Activated B cell treated with CpG ODN at 0.5 μM for 24 hours (primary cell): ENCODE measurements around the gene OR51G2. TPM values are rescaled to one million over a fixed set of nuclear protein-coding genes. Genes with fewer than 3 reads are reported as not detected.

Source experiments
- ATAC-seq: fragments of 200-7000 bp; cut with Tn5 transposase; one replicate; pipeline ENCODE4 v1.10.0; 2021; ENCODE audit warnings: low read depth, mild to moderate bottlenecking, moderate library complexity
- CTCF ChIA-PET: fragments of 350-600 bp; sonication (Branson Sonifier 250); formaldehyde crosslinking; loops from one replicate; lab custom pipeline; 2021; ENCODE audit warnings: antibody characterized with exemption; lab: Charles Lee
- POLR2A ChIA-PET: fragments of 350-600 bp; sonication (Branson Sonifier 250); formaldehyde crosslinking; loops from one replicate; lab custom pipeline; 2021; ENCODE audit warnings: antibody characterized with exemption; lab: Charles Lee
- DNase-seq: peaks from one replicate; pipeline ENCODE4 v3.0.0; 2022
- H3K27ac Mint-ChIP-seq: one replicate; pipeline ENCODE4 v1.8.0; 2020; ENCODE audit warnings: mixed read lengths
- H3K27me3 Mint-ChIP-seq: one replicate; pipeline ENCODE4 v1.8.0; 2021; ENCODE audit warnings: mixed read lengths
- H3K36me3 Mint-ChIP-seq: one replicate; pipeline ENCODE4 v1.8.0; 2021; ENCODE audit warnings: low read depth, mixed read lengths
- H3K4me1 Mint-ChIP-seq: one replicate; pipeline ENCODE4 v1.8.0; 2021; ENCODE audit warnings: mixed read lengths
- H3K4me3 Mint-ChIP-seq: one replicate; pipeline ENCODE4 v1.8.0; 2020; ENCODE audit warnings: mild to moderate bottlenecking, mixed read lengths
- H3K9me3 Mint-ChIP-seq: one replicate; pipeline ENCODE4 v1.8.0; 2020; ENCODE audit warnings: mixed read lengths
- CTCF ChIP-seq: fragments of 200-600 bp; IDR thresholded peaks from one replicate; pipeline ENCODE4 v1.8.0; 2022; ENCODE audit warnings: antibody characterized with exemption, mild to moderate bottlenecking
- intact Hi-C: fragments of 100-400 bp; cut with micrococcal nuclease; formaldehyde crosslinking; loops from one replicate; pipeline ENCODE4 v1.15.1; 2024
- total RNA-seq: library from RNA; stranded (reverse); gene quantifications from 2 replicates; pipeline ENCODE4 v1.2.3, GENCODE V29; 2022

OR51G2 gene
- total RNA-seq, 1 donor from 2014 or later: not detected

GRCh38 chr11:4921796-4922195 lies 2.6 kb upstream of the OR51G2 start:
- H3K9me3 Mint-ChIP-seq: no peaks in the 10 kb centered on the region
- no peak overlapping the region for H3K4me3 Mint-ChIP-seq
- DNase-seq: no peak
- H3K27ac Mint-ChIP-seq: no peak overlapping the region
- intact Hi-C loops: no loop called here
- ChIA-PET POLR2A (no interaction called here), CTCF (no interaction called here)
- no peaks in the 10 kb centered on the region for H3K27me3 Mint-ChIP-seq
- H3K4me1 Mint-ChIP-seq: no peaks in the 10 kb centered on the region
- no peak for ATAC-seq
- no peaks in the 10 kb centered on the region for H3K36me3 Mint-ChIP-seq
- no peak for TF ChIP-seq CTCF

- intact Hi-C loops: no loop called here
- no peak for ATAC-seq
- ChIA-PET POLR2A (no interaction called here), CTCF (no interaction called here)
- Mint-ChIP-seq H3K4me3 (no peak overlapping the region), H3K36me3 (no peaks in the 10 kb centered on the region), H3K4me1 (no peaks in the 10 kb centered on the region), H3K9me3 (no peaks in the 10 kb centered on the region), H3K27me3 (no peaks in the 10 kb centered on the region), H3K27ac (no peak overlapping the region)
- no peak for DNase-seq
- TF ChIP-seq CTCF: no peak
These were observed 2.6 kb downstream of the OR51G2 start for GRCh38 chr11:4916581-4916980.

GRCh38 chr11:4903484-4903883 lies 15.7 kb downstream of the OR51G2 start, which contains the start of gene OR51A7:
Gene OR51A7 (plus strand): TSS chr11:4903783. CDS start chr11:4907370, 3,587 bp downstream.
- Mint-ChIP-seq H3K4me3 (no peak within 1 kb of the TSS), H3K36me3 (no peaks in the 10 kb centered on the region), H3K9me3 (no peaks in the 10 kb centered on the region), H3K27ac (no peak within 1 kb of the TSS), H3K4me1 (peaks cover 7% of the 10 kb centered on the region), H3K27me3 (peaks cover 3% of the 10 kb centered on the region)
- ATAC-seq (peak; percentile 28), DNase-seq (no peak)
- ChIA-PET POLR2A (no interaction called here), CTCF (no interaction called here)
- TF ChIP-seq CTCF: no peak
- intact Hi-C loops: no loop called here

GRCh38 chr11:4891996-4892640 lies 27.0 kb downstream of the OR51G2 start:
- no peaks in the 10 kb centered on the region for H3K9me3 Mint-ChIP-seq
- no peak for ATAC-seq
- H3K4me3 Mint-ChIP-seq: no peak overlapping the region
- H3K36me3 Mint-ChIP-seq: no peaks in the 10 kb centered on the region
- H3K27ac Mint-ChIP-seq: no peak overlapping the region
- H3K4me1 Mint-ChIP-seq: no peaks in the 10 kb centered on the region
- H3K27me3 Mint-ChIP-seq: peaks cover 3% of the 10 kb centered on the region
- no peak for TF ChIP-seq CTCF
- ChIA-PET POLR2A (no interaction called here), CTCF (no interaction called here)
- DNase-seq: no peak
- intact Hi-C loops: no loop called here

GRCh38 chr11:4890279-4890678 lies 28.9 kb downstream of the OR51G2 start:
- no peak overlapping the region for H3K27ac Mint-ChIP-seq
- no peak for TF ChIP-seq CTCF
- no peaks in the 10 kb centered on the region for H3K4me1 Mint-ChIP-seq
- H3K4me3 Mint-ChIP-seq: no peak overlapping the region
- H3K9me3 Mint-ChIP-seq: no peaks in the 10 kb centered on the region
- DNase-seq (no peak), ATAC-seq (no peak)
- intact Hi-C loops: no loop called here
- no peaks in the 10 kb centered on the region for H3K36me3 Mint-ChIP-seq
- CTCF ChIA-PET: no interaction called here
- POLR2A ChIA-PET: no interaction called here
- no peaks in the 10 kb centered on the region for H3K27me3 Mint-ChIP-seq
